ENCODE measurements around the gene JADE1.

Gene JADE1

GRCh38 chr4:128868758-128869157 lies 59.3 kb downstream of the JADE1 start:
- no peak for TF ChIP-seq CTCF (IDR thresholded peaks at IDR 0.05)

GRCh38 chr4:128869776-128870509 lies 60.4 kb downstream of the JADE1 start:
- no peak for TF ChIP-seq CTCF (IDR thresholded peaks at IDR 0.05)

- TF ChIP-seq CTCF (IDR thresholded peaks at IDR 0.05) = no peak
Measured at GRCh38 chr4:128871948-128872347, 62.4 kb downstream of the JADE1 start.

GRCh38 chr4:128876200-128876599 lies 66.7 kb downstream of the JADE1 start:
- TF ChIP-seq CTCF (IDR thresholded peaks at IDR 0.05) = no peak

GRCh38 chr4:128877934-128878333 lies 68.4 kb downstream of the JADE1 start:
- no peak for TF ChIP-seq CTCF (IDR thresholded peaks at IDR 0.05)

- TF ChIP-seq CTCF (IDR thresholded peaks at IDR 0.05) = no peak
Measured at GRCh38 chr4:128879283-128879682, 69.8 kb downstream of the JADE1 start.

- TF ChIP-seq CTCF (IDR thresholded peaks at IDR 0.05) = no peak
Measured at GRCh38 chr4:128879971-128880370, 70.5 kb downstream of the JADE1 start.

GRCh38 chr4:128880662-128881061 lies 71.2 kb downstream of the JADE1 start:
- no peak for TF ChIP-seq CTCF (IDR thresholded peaks at IDR 0.05)
